Body of pancreas (tissue), 4 donors: ENCODE results near the gene DCANP1. TPM values are rescaled to one million over a fixed set of nuclear protein-coding genes. Genes with fewer than 3 reads are reported as not detected.

Experiments
- ATAC-seq: fragments of 150-250 bp; one replicate; pipeline ENCODE4 v1.9.1; 2016
- DNase-seq, 4 donors: peaks; one replicate each; pipeline ENCODE4 v3.0.0-alpha.2; 2019
- H3K27ac ChIP-seq, 4 donors: fragments of 200-600 bp; sonication (generic); 1 replicate in 3 of 4; 2 replicates in 1 of 4; pipeline versions ENCODE4 v1.5.1 to v1.6.1; 2016 to 2019; ENCODE audit warnings: mild to moderate bottlenecking in 1 of 4, mixed read lengths in 1 of 4, moderate library complexity in 1 of 4
- H3K27me3 ChIP-seq, 2 donors: fragments of 200-600 bp; sonication (generic); one replicate each; pipeline ENCODE4 v1.6.0; 2016; ENCODE audit warnings: mild to moderate bottlenecking in 1 of 2
- H3K36me3 ChIP-seq, 2 donors: fragments of 200-600 bp; sonication (generic); replicated peaks in 1 of 2; 2 replicates each; pipeline ENCODE4 v1.5.1; 2016; ENCODE audit warnings: low read depth in 2 of 2; ENCODE audit not compliant: insufficient read depth in 1 of 2
- H3K4me1 ChIP-seq: fragments of 200-600 bp; sonication (generic); one replicate; pipeline ENCODE4 v1.6.0; 2016
- H3K4me3 ChIP-seq, 2 donors: fragments of 200-600 bp; sonication (generic); 1 replicate in 1 of 2; 2 replicates in 1 of 2; pipeline ENCODE4 v1.5.1; 2016 to 2019
- H3K9me3 ChIP-seq, 3 donors: fragments of 200-600 bp; sonication (generic); 1 replicate in 2 of 3; 2 replicates in 1 of 3; pipeline ENCODE4 v1.5.1; 2016
- POLR2A ChIP-seq, 3 donors: fragments of 450-650 bp; IDR thresholded peaks; one replicate each; pipeline ENCODE4 v1.6.1; 2016; ENCODE audit warnings: antibody characterized with exemption in 3 of 3, mild to moderate bottlenecking in 2 of 3
- WGBS, 2 donors: methylation state at CpG; one replicate each; pipeline ENCODE4 v1.1.5; 2017; 5-methylcytosine and 5-hydroxymethylcytosine counted together
- intact Hi-C: fragments of 100-400 bp; cut with DNase I; formaldehyde crosslinking; loops from one replicate; pipeline ENCODE4 v1.15.1; 2023
- total RNA-seq, 2 donors: library from RNA; depleted of rRNA; stranded (reverse); fragments of >200 nt; gene quantifications; one replicate each; pipeline ENCODE4 v1.1.0, GENCODE V29; 2016
- TF ChIP-seq, protein P1 (sequence below), 7 experiments: fragments of 450-650 bp in 4 of 7; fragments of 200-600 bp in 3 of 7; sonication (generic) in 3 of 7; IDR thresholded peaks; one replicate each; pipeline ENCODE4 v1.5.1; 2016 to 2019; ENCODE audit warnings: antibody characterized with exemption in 7 of 7

The DCANP1 gene
- total RNA-seq, 2 donors from 2014 or later = under 0.01 TPM; not detected in 1

DNA sequence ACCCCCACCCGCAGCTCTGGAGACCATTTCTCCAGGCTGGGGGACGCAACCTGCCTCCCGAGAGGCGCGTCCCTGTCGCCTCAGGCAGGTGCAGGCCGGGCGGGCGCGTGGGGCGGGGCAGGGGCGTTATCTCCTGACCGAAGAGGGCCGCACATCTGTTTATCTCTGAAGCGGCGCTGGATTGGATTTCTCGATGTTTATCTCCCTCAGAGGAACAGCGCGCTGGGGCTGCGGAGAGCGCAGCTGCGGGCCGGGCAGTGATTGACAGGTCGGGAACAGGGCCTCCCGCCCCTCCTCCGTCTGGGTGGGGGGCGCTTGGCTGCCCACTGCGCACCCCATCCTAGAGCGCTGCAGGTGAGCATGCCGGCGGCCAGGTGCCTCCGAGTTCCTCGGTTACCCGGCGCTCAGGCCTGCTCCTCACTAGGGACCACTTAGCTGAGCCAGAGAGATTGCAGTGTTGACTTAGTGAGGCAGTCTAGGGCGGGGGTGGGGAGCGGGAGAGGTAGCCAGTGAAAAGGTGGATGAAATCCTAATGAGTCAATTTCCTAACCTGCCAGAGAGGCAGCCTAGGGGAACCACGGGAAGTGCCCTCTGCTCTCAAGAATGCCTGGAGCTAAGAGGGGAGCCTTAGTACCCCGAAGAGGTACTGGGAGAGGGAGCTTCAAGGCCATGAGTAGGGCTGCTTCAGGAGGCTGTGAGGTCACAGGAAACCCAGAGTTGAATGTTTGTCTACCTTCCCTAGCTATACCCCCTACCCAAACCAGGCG lies 44.6 kb upstream of the DCANP1 start:
- Histone ChIP-seq H3K9me3 (no peaks in the 10 kb centered on the region), H3K27ac (no peak overlapping the region), H3K27me3 (peaks cover 0 to 5% of the 10 kb centered on the region in 2 donors), H3K36me3 (no peaks in the 10 kb centered on the region), H3K4me3 (no peak overlapping the region), H3K4me1 (peaks cover 22% of the 10 kb centered on the region)
- ATAC-seq (peak; percentile 21), DNase-seq (peak in 1 of 4 donors; percentile 13)
- WGBS, 2 donors = 5 to 18% methylated on average over 20 to 37 of the region's 40 CpGs
- intact Hi-C loops = no loop called here
- TF ChIP-seq, protein P1, sequence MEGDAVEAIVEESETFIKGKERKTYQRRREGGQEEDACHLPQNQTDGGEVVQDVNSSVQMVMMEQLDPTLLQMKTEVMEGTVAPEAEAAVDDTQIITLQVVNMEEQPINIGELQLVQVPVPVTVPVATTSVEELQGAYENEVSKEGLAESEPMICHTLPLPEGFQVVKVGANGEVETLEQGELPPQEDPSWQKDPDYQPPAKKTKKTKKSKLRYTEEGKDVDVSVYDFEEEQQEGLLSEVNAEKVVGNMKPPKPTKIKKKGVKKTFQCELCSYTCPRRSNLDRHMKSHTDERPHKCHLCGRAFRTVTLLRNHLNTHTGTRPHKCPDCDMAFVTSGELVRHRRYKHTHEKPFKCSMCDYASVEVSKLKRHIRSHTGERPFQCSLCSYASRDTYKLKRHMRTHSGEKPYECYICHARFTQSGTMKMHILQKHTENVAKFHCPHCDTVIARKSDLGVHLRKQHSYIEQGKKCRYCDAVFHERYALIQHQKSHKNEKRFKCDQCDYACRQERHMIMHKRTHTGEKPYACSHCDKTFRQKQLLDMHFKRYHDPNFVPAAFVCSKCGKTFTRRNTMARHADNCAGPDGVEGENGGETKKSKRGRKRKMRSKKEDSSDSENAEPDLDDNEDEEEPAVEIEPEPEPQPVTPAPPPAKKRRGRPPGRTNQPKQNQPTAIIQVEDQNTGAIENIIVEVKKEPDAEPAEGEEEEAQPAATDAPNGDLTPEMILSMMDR (IDR thresholded peaks at IDR 0.05) = no peak
- TF ChIP-seq POLR2A (IDR thresholded peaks at IDR 0.05) = no peak

DNA sequence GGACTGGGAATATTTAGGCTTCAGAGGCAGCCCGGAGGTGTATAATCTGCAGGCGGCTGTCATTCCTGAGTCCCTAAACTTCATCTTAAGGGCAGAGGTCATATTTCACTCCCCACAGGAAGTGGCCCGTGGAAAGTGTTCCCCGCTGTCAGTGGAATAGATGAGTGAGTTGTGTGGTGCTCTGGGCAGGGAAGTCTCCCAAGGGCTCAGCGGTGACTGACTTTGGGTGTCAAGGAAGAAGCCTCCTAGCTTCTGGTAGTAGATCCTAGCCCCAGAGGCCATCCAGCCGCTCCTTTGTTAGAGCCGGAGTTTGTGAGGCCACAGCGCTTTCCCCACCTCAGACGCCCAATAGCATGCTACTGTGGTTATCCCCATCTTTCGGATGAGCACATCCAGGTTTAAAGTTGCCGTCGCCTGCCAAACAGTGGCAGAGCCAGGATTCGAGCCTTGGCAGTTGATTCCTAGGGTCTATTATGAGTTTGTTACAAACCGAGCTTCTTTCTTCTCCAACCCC lies 43.9 kb upstream of the DCANP1 start:
- TF ChIP-seq POLR2A (IDR thresholded peaks at IDR 0.05) = no peak
- TF ChIP-seq, protein P1 (IDR thresholded peaks at IDR 0.05) = no peak
- Histone ChIP-seq H3K4me1 (peaks cover 22% of the 10 kb centered on the region), H3K27me3 (peaks cover 0 to 5% of the 10 kb centered on the region in 2 donors), H3K36me3 (no peaks in the 10 kb centered on the region), H3K9me3 (no peaks in the 10 kb centered on the region), H3K4me3 (no peak overlapping the region), H3K27ac (no peak overlapping the region)
- no peak for DNase-seq
- intact Hi-C loops = no loop called here
- 8 to 13% methylated on average over 11 to 14 of the region's 14 CpGs for WGBS, 2 donors
- no peak for ATAC-seq

DNA sequence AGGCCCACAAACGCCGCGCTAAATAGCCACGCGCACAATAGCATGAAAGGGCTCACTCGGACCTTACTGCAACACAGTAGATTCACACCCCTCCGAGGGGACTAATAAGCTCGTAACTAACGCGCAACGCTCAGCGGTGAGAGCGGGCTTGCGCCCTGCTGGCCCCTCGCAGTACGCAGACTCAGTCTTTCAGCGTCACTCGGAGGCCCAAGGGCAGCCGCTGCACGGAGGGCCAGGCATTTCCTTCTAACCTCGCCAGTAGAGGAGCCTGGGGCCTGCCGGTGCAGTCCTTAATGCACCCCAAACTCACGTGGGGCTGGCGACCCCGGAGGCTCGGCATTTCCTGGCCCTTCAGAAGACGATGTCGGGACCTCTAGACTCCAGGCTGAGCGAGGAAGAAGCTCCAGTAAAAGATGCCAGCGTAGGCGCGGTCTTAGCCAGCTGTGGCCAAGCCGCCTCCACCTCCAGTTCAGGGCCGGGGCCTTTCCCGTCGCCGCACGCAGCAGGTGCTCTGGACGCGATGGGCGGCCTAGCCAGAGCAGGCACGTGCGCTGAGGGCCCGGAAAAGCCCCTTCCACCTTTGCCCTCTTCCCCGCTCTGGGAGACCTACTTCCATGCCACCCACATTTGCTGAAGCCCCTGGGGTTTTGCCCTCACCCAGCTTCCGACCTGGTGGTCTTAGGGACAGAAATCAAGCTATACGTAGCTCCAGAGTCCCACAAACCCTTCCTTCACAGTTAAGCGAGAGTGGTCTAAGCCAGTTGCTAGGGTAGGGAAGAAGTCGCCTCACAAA lies 43.3 kb upstream of the DCANP1 start:
- DNase-seq (no peak), ATAC-seq (no peak)
- Histone ChIP-seq H3K27me3 (peaks cover 0 to 5% of the 10 kb centered on the region in 2 donors), H3K4me3 (no peak overlapping the region), H3K36me3 (no peaks in the 10 kb centered on the region), H3K4me1 (peaks cover 22% of the 10 kb centered on the region), H3K27ac (no peak overlapping the region), H3K9me3 (no peaks in the 10 kb centered on the region)
- TF ChIP-seq, protein P1 (IDR thresholded peaks at IDR 0.05) = no peak
- TF ChIP-seq POLR2A (IDR thresholded peaks at IDR 0.05) = no peak
- 7 to 12% methylated on average over 19 to 49 of the region's 49 CpGs for WGBS, 2 donors
- intact Hi-C loops = no loop called here

DNA sequence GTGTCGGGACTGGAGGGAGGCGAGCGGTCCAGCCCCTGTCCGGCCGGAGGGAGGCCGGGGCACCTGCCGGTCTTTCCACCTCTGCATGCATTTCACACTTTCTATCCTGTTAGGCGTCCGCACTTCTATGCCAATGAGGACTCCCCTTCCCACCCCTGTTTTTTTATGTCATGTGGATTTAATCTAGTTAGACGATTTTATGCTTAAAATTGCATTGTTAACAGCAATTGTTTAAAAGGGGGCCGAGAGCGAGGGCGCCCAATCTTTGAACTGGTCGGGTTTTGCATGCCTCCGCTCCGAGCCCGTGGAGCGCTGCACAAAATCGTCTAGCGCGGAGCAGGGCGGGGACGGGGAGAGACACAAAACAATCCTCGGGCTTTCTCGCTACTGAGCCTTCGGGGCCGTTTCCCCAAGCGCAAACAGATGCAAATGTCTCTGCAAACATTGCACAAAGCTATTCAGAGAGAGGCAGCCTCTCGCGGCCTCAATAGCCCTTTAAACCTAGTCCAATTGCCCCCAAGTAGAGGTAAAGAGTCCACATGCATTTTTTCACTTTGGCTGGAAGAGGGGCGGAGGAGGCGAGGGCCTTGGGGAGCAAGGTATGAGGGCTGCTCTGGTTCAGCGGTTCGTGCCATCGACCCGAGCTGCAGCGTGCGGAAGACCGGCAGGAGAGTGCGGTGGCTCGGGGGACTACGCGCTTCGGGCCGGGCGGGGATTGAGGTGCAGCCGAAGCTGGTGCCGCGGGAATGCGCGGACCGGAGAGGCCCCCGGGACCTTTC lies 42.5 kb upstream of the DCANP1 start:
- H3K4me1 ChIP-seq = peaks cover 22% of the 10 kb centered on the region
- no peak overlapping the region for H3K27ac ChIP-seq
- H3K9me3 ChIP-seq = no peaks in the 10 kb centered on the region
- no peak for DNase-seq
- no peak for ATAC-seq
- intact Hi-C loops = no loop called here
- TF ChIP-seq, protein P1 (IDR thresholded peaks at IDR 0.05) = no peak
- TF ChIP-seq POLR2A (IDR thresholded peaks at IDR 0.05) = no peak
- no peaks in the 10 kb centered on the region for H3K36me3 ChIP-seq
- peaks cover 0 to 5% of the 10 kb centered on the region in 2 donors for H3K27me3 ChIP-seq
- WGBS, 2 donors = 3 to 6% methylated on average over 47 to 53 of the region's 53 CpGs
- H3K4me3 ChIP-seq = no peak overlapping the region
